Keratinocyte (primary cell): ENCODE results near the gene CDH12.

Experiments
- EZH2 ChIP-seq: IDR thresholded peaks from one replicate; pipeline ENCODE4 v1.6.1; 2012; ENCODE audit warnings: inconsistent platforms, mild to moderate bottlenecking, low read length, moderate library complexity
- TF ChIP-seq, protein P1 (sequence below), 3 experiments: IDR thresholded peaks in 1 of 3; conservative IDR thresholded peaks in 1 of 3; optimal IDR thresholded peaks in 1 of 3; 2 replicates in 2 of 3; 3 replicates in 1 of 3; pipeline versions ENCODE3 to v1.5.1; 2011; ENCODE audit warnings: low read length in 3 of 3, mild to moderate bottlenecking in 3 of 3, moderate library complexity in 2 of 3, control low read depth in 1 of 3, inconsistent platforms in 1 of 3; ENCODE audit not compliant: insufficient read depth in 2 of 3; ENCODE audit errors: extremely low read depth in 1 of 3

GRCh38 chr5:22033066-22033465 lies 820.1 kb downstream of the CDH12 start:
- TF ChIP-seq, protein P1, sequence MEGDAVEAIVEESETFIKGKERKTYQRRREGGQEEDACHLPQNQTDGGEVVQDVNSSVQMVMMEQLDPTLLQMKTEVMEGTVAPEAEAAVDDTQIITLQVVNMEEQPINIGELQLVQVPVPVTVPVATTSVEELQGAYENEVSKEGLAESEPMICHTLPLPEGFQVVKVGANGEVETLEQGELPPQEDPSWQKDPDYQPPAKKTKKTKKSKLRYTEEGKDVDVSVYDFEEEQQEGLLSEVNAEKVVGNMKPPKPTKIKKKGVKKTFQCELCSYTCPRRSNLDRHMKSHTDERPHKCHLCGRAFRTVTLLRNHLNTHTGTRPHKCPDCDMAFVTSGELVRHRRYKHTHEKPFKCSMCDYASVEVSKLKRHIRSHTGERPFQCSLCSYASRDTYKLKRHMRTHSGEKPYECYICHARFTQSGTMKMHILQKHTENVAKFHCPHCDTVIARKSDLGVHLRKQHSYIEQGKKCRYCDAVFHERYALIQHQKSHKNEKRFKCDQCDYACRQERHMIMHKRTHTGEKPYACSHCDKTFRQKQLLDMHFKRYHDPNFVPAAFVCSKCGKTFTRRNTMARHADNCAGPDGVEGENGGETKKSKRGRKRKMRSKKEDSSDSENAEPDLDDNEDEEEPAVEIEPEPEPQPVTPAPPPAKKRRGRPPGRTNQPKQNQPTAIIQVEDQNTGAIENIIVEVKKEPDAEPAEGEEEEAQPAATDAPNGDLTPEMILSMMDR (optimal IDR thresholded peaks at IDR 0.05 in 1 of 3, IDR thresholded peaks at IDR 0.05 in 1 of 3, conservative IDR thresholded peaks at IDR 0.05 in 1 of 3; ENCODE audit: extremely low read depth in 1 of 3, insufficient read depth in 2 of 3, low read length in 3 of 3): no peak
- TF ChIP-seq EZH2: no peak
